ENCODE measurements around the gene SMIM3. TPM values are rescaled to one million over a fixed set of nuclear protein-coding genes. Genes with fewer than 3 reads are reported as not detected.
A peak's percentile ranks its signal among the peaks of the same experiment; 100 is the strongest.

The SMIM3 gene, protein sequence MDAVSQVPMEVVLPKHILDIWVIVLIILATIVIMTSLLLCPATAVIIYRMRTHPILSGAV
- total RNA-seq, result 10 to 100 TPM; 14.2 to 17.9 (median 15.4) TPM

DNA sequence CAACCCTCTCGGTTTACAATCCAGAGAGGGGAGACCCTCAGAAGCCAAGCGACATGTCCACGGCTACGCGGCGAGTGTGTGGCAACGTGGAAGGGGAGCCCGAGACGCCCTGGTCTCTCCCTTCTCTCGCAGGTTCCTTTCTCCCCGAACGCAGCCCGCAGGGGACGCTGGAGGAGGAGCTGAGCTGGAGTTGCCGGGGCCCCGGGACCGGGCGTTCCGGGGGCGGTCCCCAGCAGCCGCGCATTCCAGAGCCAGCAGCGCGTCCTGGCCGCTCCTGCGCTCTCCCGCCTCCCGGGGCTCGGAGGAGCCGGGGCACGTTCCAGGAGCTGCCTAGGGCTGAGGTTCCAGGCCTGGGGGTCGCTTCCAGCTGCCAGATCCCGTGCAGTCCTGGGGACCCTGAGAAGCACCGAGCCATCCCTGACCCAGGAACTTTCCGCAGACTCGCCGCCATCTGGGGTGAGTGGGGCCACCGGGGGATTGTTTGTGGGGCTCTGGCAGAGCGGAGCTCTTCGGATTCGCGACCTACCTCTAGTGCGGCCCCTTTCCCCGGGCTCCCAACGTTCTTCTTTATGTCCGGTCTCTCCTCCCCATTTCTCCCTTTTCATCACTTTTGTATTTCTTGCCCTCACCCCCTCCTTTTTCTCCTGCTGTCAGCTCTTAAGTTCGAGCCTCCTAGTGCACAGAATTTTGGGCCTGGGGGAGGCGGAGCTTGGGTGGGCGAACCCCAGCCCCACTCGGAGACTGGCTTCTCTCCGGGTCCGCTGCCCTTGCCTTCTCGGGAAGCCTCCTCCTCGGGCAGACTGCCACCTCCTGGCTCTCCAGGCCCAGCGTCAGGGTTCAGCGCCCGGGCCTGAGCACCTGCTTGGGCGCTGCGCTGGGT, at the start of gene SMIM3:
Gene SMIM3, plus strand, starts transcription at position 241 of the 880 bp plus-strand sequence. CDS start 16,684 bp downstream, outside the sequence.
- H3K27me3 ChIP-seq, result no peaks in the 10 kb centered on the region
- peaks cover 21 to 27% of the 10 kb centered on the region in 2 donors for H3K4me1 ChIP-seq
- H3K27ac ChIP-seq, result peak within 1 kb of the TSS; percentile 81 to 87 (median 84)
- H3K9me3 ChIP-seq, result no peaks in the 10 kb centered on the region
- peak within 1 kb of the TSS; percentile 72 to 91 (median 78) for H3K4me3 ChIP-seq
- peak; percentile 54 to 78 for TF ChIP-seq POLR2A (IDR thresholded peaks at IDR 0.05)
- TF ChIP-seq, protein P1, sequence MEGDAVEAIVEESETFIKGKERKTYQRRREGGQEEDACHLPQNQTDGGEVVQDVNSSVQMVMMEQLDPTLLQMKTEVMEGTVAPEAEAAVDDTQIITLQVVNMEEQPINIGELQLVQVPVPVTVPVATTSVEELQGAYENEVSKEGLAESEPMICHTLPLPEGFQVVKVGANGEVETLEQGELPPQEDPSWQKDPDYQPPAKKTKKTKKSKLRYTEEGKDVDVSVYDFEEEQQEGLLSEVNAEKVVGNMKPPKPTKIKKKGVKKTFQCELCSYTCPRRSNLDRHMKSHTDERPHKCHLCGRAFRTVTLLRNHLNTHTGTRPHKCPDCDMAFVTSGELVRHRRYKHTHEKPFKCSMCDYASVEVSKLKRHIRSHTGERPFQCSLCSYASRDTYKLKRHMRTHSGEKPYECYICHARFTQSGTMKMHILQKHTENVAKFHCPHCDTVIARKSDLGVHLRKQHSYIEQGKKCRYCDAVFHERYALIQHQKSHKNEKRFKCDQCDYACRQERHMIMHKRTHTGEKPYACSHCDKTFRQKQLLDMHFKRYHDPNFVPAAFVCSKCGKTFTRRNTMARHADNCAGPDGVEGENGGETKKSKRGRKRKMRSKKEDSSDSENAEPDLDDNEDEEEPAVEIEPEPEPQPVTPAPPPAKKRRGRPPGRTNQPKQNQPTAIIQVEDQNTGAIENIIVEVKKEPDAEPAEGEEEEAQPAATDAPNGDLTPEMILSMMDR (IDR thresholded peaks at IDR 0.05 in 4 of 5, conservative IDR thresholded peaks at IDR 0.05 in 1 of 5), result no peak
- ATAC-seq (peak; percentile 42 to 52), DNase-seq (peak in 1 of 2 donors; percentile 62)
- intact Hi-C loops (cut with DNase I; ENCODE audit: low total_unique reads), result loop anchor here (2.0 kb wide), 2 partner anchors 20 to 78 kb away; partner anchors contain the start of genes DCTN4 and RBM22
- no peaks in the 10 kb centered on the region for H3K36me3 ChIP-seq
- in situ Hi-C loops (cut with MboI; ENCODE audit: low sequenced_read_pairs in 4 of 4), result no loop called here

DNA sequence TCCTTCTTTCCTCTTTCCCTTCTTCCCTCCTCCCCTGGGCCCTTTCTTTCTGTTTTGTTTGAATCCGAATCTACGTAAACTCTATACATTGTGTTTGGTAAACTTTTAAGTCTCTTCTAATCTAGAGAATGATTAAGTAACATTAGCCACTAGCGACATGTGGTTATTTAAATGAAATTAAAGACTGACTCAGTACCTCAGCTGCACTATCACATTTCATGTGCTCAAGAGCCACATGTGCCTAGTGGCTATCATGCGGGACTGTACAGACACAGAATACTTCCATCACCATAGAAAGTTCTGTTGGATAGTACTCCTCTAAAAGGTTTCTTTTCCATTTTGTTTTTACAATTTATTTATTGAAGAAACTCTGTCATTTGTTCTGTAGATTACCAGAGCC, 48.7 kb upstream of the SMIM3 start:
- in situ Hi-C loops (cut with MboI; ENCODE audit: low sequenced_read_pairs in 4 of 4) (no loop called here), intact Hi-C loops (cut with DNase I; ENCODE audit: low total_unique reads) (no loop called here)
- DNase-seq (no peak), ATAC-seq (no peak)
- Histone ChIP-seq H3K36me3 (peaks cover 0 to 75% of the 10 kb centered on the region in 2 donors), H3K27me3 (no peaks in the 10 kb centered on the region), H3K27ac (no peak overlapping the region), H3K9me3 (no peaks in the 10 kb centered on the region), H3K4me3 (no peak overlapping the region), H3K4me1 (peaks cover 3% of the 10 kb centered on the region in 2 donors)
- TF ChIP-seq POLR2A (IDR thresholded peaks at IDR 0.05), result no peak
- TF ChIP-seq, protein P1 (IDR thresholded peaks at IDR 0.05 in 4 of 5, conservative IDR thresholded peaks at IDR 0.05 in 1 of 5), result no peak

DNA sequence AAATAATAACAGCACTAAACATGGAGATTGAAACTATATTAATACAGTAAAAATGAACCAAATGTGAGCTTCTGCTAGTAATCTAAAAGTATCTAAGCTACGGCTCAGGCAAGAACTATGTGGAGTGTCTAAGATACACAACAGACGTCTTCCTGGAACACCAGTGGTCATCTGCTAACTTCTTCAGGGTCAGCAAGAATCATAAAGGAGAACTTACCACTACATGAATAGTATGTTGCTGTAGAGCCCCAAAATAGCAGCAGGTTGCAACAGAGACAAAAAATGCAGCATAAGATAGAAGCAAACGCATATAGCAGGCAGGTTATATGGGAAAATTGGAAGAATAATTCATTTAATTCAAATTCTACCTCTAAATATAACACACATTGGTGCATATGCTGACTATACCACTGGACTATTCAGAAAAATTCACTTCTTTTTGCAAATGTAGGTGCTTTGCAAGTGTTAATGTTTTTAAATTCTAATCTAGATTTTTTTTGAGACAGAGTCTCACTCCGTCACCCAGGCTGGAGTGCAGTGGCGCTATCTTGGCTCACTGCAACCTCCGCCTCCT, 46.8 kb upstream of the SMIM3 start:
- in situ Hi-C loops (cut with MboI; ENCODE audit: low sequenced_read_pairs in 4 of 4), result no loop called here
- no peak overlapping the region for H3K27ac ChIP-seq

DNA sequence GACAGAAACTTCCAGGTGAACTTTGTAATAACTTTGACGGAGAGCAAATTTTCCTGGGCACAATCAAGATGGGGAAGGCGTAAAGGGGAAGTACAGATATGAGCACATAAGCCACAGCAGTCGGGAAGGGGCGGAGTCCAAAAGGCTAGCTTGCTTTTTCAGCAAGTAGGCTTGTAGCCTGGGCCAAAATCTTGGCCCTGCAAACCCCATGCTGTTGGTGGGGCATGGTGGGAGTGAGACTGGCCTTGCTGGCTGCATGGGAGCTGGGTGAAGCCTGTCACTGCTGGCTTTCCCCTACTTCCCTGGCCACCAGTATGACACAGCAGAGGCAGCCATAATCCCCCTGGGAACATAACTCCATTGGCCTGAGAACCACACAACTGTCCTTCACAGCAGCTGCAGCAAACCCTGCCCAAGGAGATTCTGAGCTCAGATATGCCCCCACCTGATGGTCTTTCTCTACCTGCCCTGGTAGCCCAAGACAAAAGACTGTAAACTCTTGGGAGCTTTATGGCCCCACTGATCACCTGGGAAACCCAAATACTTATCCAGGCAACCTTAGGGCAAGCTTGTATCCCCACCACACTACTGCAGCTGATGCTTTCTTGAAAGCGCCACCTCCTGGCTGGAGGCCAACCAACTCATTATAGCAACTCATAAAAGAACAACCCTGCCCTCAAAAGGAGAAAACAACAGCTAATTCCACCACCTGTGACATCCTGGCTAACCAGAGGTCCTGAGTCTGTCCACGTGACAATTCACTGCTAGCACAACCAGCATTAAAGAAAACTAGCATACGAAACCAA, 43.8 kb upstream of the SMIM3 start:
- Histone ChIP-seq H3K27ac (peak overlapping the region in 3 of 4 donors; percentile 10 to 42 (median 24)), H3K36me3 (peaks cover 0 to 36% of the 10 kb centered on the region in 2 donors), H3K9me3 (no peaks in the 10 kb centered on the region), H3K27me3 (no peaks in the 10 kb centered on the region), H3K4me1 (peaks cover 30 to 33% of the 10 kb centered on the region in 2 donors), H3K4me3 (no peak overlapping the region)
- intact Hi-C loops (cut with DNase I; ENCODE audit: low total_unique reads), result no loop called here
- DNase-seq (peak; percentile 10 to 39), ATAC-seq (peak in 1 of 2 donors; percentile 54)
- in situ Hi-C loops (cut with MboI; ENCODE audit: low sequenced_read_pairs in 4 of 4), result no loop called here
- TF ChIP-seq, protein P1 (IDR thresholded peaks at IDR 0.05 in 4 of 5, conservative IDR thresholded peaks at IDR 0.05 in 1 of 5), result no peak
- no peak for TF ChIP-seq POLR2A (IDR thresholded peaks at IDR 0.05)

More for the DNA sequence above, 46.8 kb upstream of the SMIM3 start:
- peaks cover 8 to 15% of the 10 kb centered on the region in 2 donors for H3K4me1 ChIP-seq
- DNase-seq (no peak), ATAC-seq (no peak)
- H3K36me3 ChIP-seq, result peaks cover 0 to 61% of the 10 kb centered on the region in 2 donors
- no peaks in the 10 kb centered on the region for H3K9me3 ChIP-seq
- no peaks in the 10 kb centered on the region for H3K27me3 ChIP-seq
- intact Hi-C loops (cut with DNase I; ENCODE audit: low total_unique reads), result no loop called here
- TF ChIP-seq, protein P1 (IDR thresholded peaks at IDR 0.05 in 4 of 5, conservative IDR thresholded peaks at IDR 0.05 in 1 of 5), result no peak
- no peak for TF ChIP-seq POLR2A (IDR thresholded peaks at IDR 0.05)
- no peak overlapping the region for H3K4me3 ChIP-seq
